Measurements from ENCODE around the gene ACOX1.

- no peak for TF ChIP-seq ZNF232 (CRISPR knock-in tag; IDR thresholded peaks at IDR 0.05)
- TF ChIP-seq E2F4 (CRISPR knock-in tag; IDR thresholded peaks at IDR 0.05; ENCODE audit: borderline replicate concordance, low read depth) = no peak
- no peak for TF ChIP-seq TEAD4 (CRISPR knock-in tag; IDR thresholded peaks at IDR 0.05)
- TF ChIP-seq SMAD4 (CRISPR knock-in tag; IDR thresholded peaks at IDR 0.05) = no peak
- no peak for TF ChIP-seq USF1 (CRISPR knock-in tag; IDR thresholded peaks at IDR 0.05)
Observed at GRCh38 chr17:76000016-76000754, 21.2 kb upstream of the ACOX1 start.

Measured in WTC11 (cell line).